ENCODE measurements around the gene TIMMDC1.

DNA sequence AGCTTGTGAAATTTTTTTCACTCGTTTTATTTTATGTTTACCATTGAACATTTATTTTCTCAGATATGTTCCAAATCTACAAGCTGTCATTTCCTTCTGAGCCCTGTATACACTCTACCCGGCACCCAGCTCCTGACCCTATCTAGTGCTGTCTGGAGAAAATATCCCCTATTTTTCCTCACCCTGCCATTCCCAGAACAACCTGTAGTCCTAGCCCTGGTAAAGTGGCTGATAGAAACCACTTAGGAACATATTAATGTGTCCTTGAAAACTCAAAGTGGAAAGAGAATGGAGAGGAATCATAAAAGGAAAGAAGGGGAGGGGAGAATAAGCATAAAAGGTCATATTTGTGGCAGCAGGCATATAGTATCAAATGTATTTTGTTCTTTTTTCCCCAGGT is 8.2 kb upstream of the TIMMDC1 start:
- TF ChIP-seq ZNF274 (IDR thresholded peaks at IDR 0.05; ENCODE audit: low read depth, low read length) (no peak), YY1 (IDR thresholded peaks at IDR 0.05; ENCODE audit: insufficient read depth, insufficient read length) (no peak), SUZ12 (IDR thresholded peaks at IDR 0.05; ENCODE audit: extremely low read depth, insufficient read depth, insufficient read length) (no peak)

Data from NT2/D1 (cell line).